Measurements from ENCODE around the gene ZDHHC12. TPM values are rescaled to one million over a fixed set of nuclear protein-coding genes. Genes with fewer than 3 reads are reported as not detected.

Gene ZDHHC12
- total and polyA plus RNA-seq, 11 donors, result 5.1 to 29.8 (median 10.9) TPM

- intact Hi-C loops (cut with DNase I), result loop anchor here in 1 of 10 donors (2.0 kb wide), 1 partner anchor 18 kb away; no protein-coding TSS in a partner anchor
- Histone ChIP-seq H3K9me3 (peaks cover 0 to 3% (median 0%) of the 10 kb centered on the region in 12 donors), H3K27ac (peak overlapping the region in 2 of 12 donors; percentile 10 to 84), H3K4me1 (peaks cover 0 to 21% (median 6%) of the 10 kb centered on the region in 12 donors), H3K27me3 (no peaks in the 10 kb centered on the region), H3K4me3 (no peak overlapping the region), H3K36me3 (peaks cover 0 to 16% (median 0%) of the 10 kb centered on the region in 9 donors)
- TF ChIP-seq CTCF (IDR thresholded peaks at IDR 0.05) (no peak), POLR2A (IDR thresholded peaks at IDR 0.05) (no peak)
- DNase-seq, result no peak
- WGBS, 4 donors, result 49 to 59% (median 56%) methylated on average over 9 of the region's 9 CpGs
- ATAC-seq, result no peak
Measured at GRCh38 chr9:128722380-128723351, 1.3 kb downstream of the ZDHHC12 start.

GRCh38 chr9:128721487-128722010 is 2.4 kb downstream of the ZDHHC12 start:
- Histone ChIP-seq H3K9me3 (peaks cover 0 to 3% (median 0%) of the 10 kb centered on the region in 12 donors), H3K27me3 (no peaks in the 10 kb centered on the region), H3K4me3 (no peak overlapping the region), H3K4me1 (peaks cover 0 to 21% (median 6%) of the 10 kb centered on the region in 12 donors), H3K36me3 (peaks cover 0 to 16% (median 0%) of the 10 kb centered on the region in 9 donors), H3K27ac (no peak overlapping the region)
- DNase-seq, result peak in 1 of 5 donors; percentile 27
- TF ChIP-seq POLR2A (IDR thresholded peaks at IDR 0.05) (no peak), CTCF (IDR thresholded peaks at IDR 0.05) (no peak)
- intact Hi-C loops (cut with DNase I), result loop anchor here in 1 of 10 donors (2.0 kb wide), 1 partner anchor 17 kb away; no protein-coding TSS in a partner anchor
- WGBS, 4 donors, result 88 to 93% (median 91%) methylated on average over 9 to 18 of the region's 18 CpGs
- no peak for ATAC-seq

DNA sequence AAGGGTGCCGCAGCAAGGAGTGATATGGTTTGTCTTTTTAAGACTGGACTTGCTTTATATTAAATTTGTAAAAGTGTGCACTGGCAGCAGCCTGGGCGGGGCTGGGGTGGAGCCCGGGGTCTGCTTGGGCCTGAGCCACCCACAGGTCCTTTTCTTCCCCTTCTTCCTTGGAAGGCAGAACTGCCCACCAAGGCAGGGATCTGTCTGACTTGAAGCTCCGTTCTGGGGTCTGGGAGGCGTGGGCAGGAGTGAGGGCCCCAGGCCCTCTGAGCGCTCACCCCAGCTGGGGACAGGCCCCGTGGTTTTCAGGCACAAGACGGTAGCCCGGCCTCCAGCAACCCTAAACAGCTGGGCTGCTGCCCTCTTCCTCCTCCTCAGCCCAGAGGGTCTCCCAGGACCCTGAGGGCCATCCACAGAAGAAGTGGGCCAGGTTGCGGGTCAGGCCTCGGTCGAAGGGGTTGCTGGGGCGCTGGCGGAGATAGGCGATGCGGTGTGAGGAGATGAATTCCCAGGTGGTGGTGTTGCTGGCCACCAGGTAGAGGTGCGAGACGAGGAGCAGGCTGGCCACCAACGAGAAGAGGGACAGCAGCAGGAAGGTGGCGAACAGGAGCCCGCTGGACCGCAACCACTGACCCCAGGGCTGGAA is 3.0 kb downstream of the ZDHHC12 start:
- peaks cover 0 to 21% (median 6%) of the 10 kb centered on the region in 12 donors for H3K4me1 ChIP-seq
- 91 to 94% (median 92%) methylated on average over 18 to 22 of the region's 22 CpGs for WGBS, 4 donors
- TF ChIP-seq POLR2A (IDR thresholded peaks at IDR 0.05), result no peak
- TF ChIP-seq CTCF (IDR thresholded peaks at IDR 0.05), result no peak
- H3K27me3 ChIP-seq, result no peaks in the 10 kb centered on the region
- peaks cover 0 to 3% (median 0%) of the 10 kb centered on the region in 12 donors for H3K9me3 ChIP-seq
- intact Hi-C loops (cut with DNase I), result no loop called here
- H3K27ac ChIP-seq, result no peak overlapping the region
- H3K36me3 ChIP-seq, result peaks cover 0 to 16% (median 0%) of the 10 kb centered on the region in 9 donors
- DNase-seq (no peak), ATAC-seq (no peak)
- H3K4me3 ChIP-seq, result no peak overlapping the region

Measured in heart left ventricle (tissue), 16 donors.